CD4-positive, alpha-beta T cell (primary cell): Measurements from ENCODE around the gene STRA8. TPM values are rescaled to one million over a fixed set of nuclear protein-coding genes. Genes with fewer than 3 reads are reported as not detected.
"Not testable (repeated sequence)": the region's sequence is repeated elsewhere in the genome, so short reads cannot be mapped to it uniquely, and the experiment has no call there.

Experiments used
- ATAC-seq: fragments of 200-7000 bp; cut with Tn5 transposase; one replicate; pipeline ENCODE4 v1.10.0; 2022; ENCODE audit warnings: mild to moderate bottlenecking; ENCODE audit not compliant: poor library complexity
- CTCF ChIA-PET: fragments of 350-600 bp; sonication (Branson Sonifier 250); formaldehyde crosslinking; loops from one replicate; lab custom pipeline; 2021; ENCODE audit warnings: antibody characterized with exemption, inconsistent platforms; lab: Charles Lee
- POLR2A ChIA-PET: fragments of 350-600 bp; sonication (Branson Sonifier 250); formaldehyde crosslinking; loops from one replicate; lab custom pipeline; 2021; ENCODE audit warnings: antibody characterized with exemption, inconsistent platforms; lab: Charles Lee
- DNase-seq, 14 experiments: peaks; one replicate each; pipeline ENCODE4 v3.0.0-alpha.2; 2013 to 2020; ENCODE audit warnings: mixed read lengths in 2 of 14
- H3K27ac ChIP-seq, 2 donors: one replicate each; pipeline versions ENCODE4 v1.5.1 to v1.7.0; 2013; ENCODE audit warnings: low read length in 2 of 2, low read depth in 1 of 2, mild to moderate bottlenecking in 1 of 2
- H3K27me3 ChIP-seq, 2 experiments: 1 replicate in 1 of 2; 2 replicates in 1 of 2; pipeline versions ENCODE4 v1.6.1 to v1.7.0; 2013; ENCODE audit warnings: low read length in 2 of 2, control low read depth in 1 of 2, mild to moderate bottlenecking in 1 of 2, moderate library complexity in 1 of 2; ENCODE audit not compliant: insufficient read depth in 2 of 2, control insufficient read depth in 1 of 2
- H3K36me3 ChIP-seq: one replicate; pipeline ENCODE4 v1.6.1; 2013; ENCODE audit warnings: low read length, control low read depth; ENCODE audit not compliant: insufficient read depth
- H3K4me1 ChIP-seq: one replicate; pipeline ENCODE4 v1.6.1; 2013; ENCODE audit warnings: low read length, control low read depth; ENCODE audit not compliant: insufficient read depth
- H3K4me3 ChIP-seq: one replicate; pipeline ENCODE4 v1.5.1; 2013; ENCODE audit warnings: mild to moderate bottlenecking, low read length, moderate library complexity
- H3K9me3 ChIP-seq, 2 experiments: 1 replicate in 1 of 2; 2 replicates in 1 of 2; pipeline versions ENCODE4 v1.6.1 to v1.7.0; 2013; ENCODE audit warnings: low read length in 2 of 2, mild to moderate bottlenecking in 2 of 2, control low read depth in 1 of 2, moderate library complexity in 1 of 2; ENCODE audit not compliant: control insufficient read depth in 1 of 2, insufficient read depth in 1 of 2
- H3K27ac Mint-ChIP-seq: one replicate; pipeline ENCODE4 v1.8.0; 2020; ENCODE audit warnings: mixed read lengths
- H3K27me3 Mint-ChIP-seq: one replicate; pipeline ENCODE4 v1.8.0; 2021; ENCODE audit warnings: mixed read lengths
- H3K36me3 Mint-ChIP-seq: one replicate; pipeline ENCODE4 v1.8.0; 2021; ENCODE audit warnings: low read depth, mixed read lengths
- H3K4me1 Mint-ChIP-seq: one replicate; pipeline ENCODE4 v1.8.0; 2021; ENCODE audit warnings: low read depth, mixed read lengths
- H3K4me3 Mint-ChIP-seq: one replicate; pipeline ENCODE4 v1.8.0; 2020; ENCODE audit warnings: mild to moderate bottlenecking, mixed read lengths
- H3K9me3 Mint-ChIP-seq: one replicate; pipeline ENCODE4 v1.8.0; 2020; ENCODE audit warnings: mixed read lengths
- CTCF ChIP-seq: fragments of 200-600 bp; IDR thresholded peaks from one replicate; pipeline ENCODE4 v1.8.0; 2022; ENCODE audit warnings: antibody characterized with exemption, mild to moderate bottlenecking
- intact Hi-C, 2 experiments: fragments of 100-400 bp; cut with DNase I in 1 of 2; cut with micrococcal nuclease in 1 of 2; formaldehyde crosslinking; loops; one replicate each; pipeline versions ENCODE4 v1.15.1 to v1.9.0; 2023 to 2025; cut with DNase I, micrococcal nuclease
- total RNA-seq, 174 experiments: library from RNA in 2 of 174; stranded (reverse) in 2 of 174; gene quantifications; one replicate each; pipeline ENCODE4 v1.2.3 and lab custom pipeline; 2021 to 2026

The STRA8 gene
- total RNA-seq, 2 experiments from 2014 or later: not detected

DNA sequence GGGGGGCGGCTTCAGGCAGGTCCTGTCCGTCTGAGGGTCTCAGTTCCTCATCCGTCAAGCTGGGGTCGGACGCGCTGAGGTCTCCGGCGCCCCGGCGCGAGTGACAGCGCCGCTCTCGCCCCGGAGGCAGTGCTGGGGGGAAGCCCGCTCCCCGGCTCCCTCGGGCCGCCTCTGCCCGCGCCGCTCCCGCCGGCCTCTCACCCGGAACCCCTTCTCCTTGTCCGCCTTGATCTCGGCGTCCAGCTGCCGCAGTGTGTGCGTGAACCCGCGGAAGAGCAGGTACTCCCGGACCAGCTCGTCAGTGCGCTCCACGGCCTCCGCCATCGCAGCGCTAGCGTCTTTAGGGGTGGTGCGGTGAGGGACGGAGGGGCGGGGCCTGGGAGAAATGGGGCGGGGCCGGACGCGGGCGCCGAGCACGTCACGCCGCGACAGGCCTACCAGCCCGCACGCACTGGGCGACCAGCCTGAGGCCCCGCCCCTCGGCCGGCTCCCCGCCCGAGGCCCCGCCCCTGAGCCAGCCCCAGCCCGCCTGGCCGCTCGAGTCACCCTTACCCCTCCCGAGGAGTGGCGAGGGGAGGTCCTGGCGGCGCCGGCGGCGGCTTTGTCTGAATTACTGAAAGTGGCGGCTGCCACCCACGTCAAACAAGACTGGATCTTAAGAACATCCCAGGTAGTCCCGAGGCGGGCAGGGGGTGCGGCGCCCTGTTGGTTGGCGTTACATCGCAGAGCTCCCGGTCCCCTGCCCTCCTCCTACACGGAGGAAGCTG lies 22.3 kb upstream of the STRA8 start, which contains the start of gene WDR91:
Gene WDR91, minus strand, starts transcription at position 348 of the 767 bp plus-strand sequence. Its CDS starts 24 bp downstream, at position 324.
- no peaks in the 10 kb centered on the region for H3K36me3 ChIP-seq
- intact Hi-C loops: loop anchor here (1.0 to 5.0 kb wide), 11 partner anchors 44 to 894 kb away; partner anchors contain the start of genes AGBL3 (in 2 of the 2), AKR1B1 (in 1 of the 2), BPGM (in 1 of the 2) and MTPN (in 1 of the 2)
- peak within 1 kb of the TSS; percentile 95 for H3K4me3 Mint-ChIP-seq
- DNase-seq: peak; percentile 92 to 98 (median 97)
- no peak for TF ChIP-seq CTCF
- peaks cover 37% of the 10 kb centered on the region for H3K4me1 ChIP-seq
- H3K27ac ChIP-seq: peak within 1 kb of the TSS; percentile 77
- no peaks in the 10 kb centered on the region for H3K27me3 Mint-ChIP-seq
- no peaks in the 10 kb centered on the region for H3K9me3 ChIP-seq
- peaks cover 19% of the 10 kb centered on the region for H3K36me3 Mint-ChIP-seq
- ChIA-PET POLR2A (interaction anchor here (0.7 to 4.0 kb wide), 16 partner anchors 9 to 779 kb away, joined by 3 to 49 read pairs (median 4); partner anchors contain the start of genes AGBL3, BPGM, CYREN and NUP205), CTCF (interaction anchor here (1.0 to 1.9 kb wide), 3 partner anchors 41 to 225 kb away, joined by 3 to 9 read pairs (median 6); partner anchors contain the start of genes AGBL3 and CYREN)
- no peaks in the 10 kb centered on the region for H3K27me3 ChIP-seq
- H3K27ac Mint-ChIP-seq: peak within 1 kb of the TSS; percentile 92
- H3K4me3 ChIP-seq: peak within 1 kb of the TSS; percentile 95
- H3K9me3 Mint-ChIP-seq: no peaks in the 10 kb centered on the region
- peaks cover 42% of the 10 kb centered on the region for H3K4me1 Mint-ChIP-seq
- ATAC-seq: peak; percentile 91

DNA sequence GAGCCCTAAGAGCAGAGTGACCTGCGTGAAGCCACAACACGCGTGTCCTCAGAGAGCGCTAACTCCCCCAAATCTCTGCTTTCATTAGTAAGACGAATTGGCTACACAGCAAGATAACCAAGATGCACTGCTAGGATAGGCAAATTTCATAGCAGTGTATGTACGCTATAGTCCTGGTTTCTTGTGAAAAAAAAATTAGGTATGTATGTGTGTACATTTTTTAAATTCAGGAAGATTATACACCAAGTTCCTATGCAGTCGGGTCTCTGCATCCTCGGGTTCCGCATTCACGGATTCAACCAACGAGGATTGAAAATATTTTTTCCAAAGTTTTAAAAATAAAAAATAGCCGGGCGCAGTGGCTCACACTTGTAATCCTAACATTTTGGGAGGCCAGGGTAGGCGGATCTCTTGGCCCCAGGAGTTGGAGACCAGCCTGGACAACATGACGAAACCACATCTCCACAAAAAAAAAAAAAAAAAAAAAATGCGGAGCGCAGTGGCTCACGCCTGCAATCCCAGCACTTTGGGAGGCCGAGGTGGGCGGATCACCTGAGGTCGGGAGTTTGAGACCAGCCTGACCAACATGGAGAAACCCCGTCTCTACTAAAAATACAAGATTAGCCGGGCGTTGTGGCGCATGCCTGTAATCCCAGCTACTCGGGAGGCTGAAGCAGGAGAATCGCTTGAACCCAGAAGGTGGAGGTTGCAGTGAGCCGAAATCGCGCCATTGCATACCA lies 21.5 kb upstream of the STRA8 start:
- Mint-ChIP-seq H3K27ac (peak overlapping the region; percentile 92), H3K36me3 (peaks cover 17% of the 10 kb centered on the region), H3K4me3 (peak overlapping the region; percentile 95), H3K4me1 (peaks cover 38% of the 10 kb centered on the region)
- H3K4me3 ChIP-seq: peak overlapping the region; percentile 95
- not testable (repeated sequence) for ATAC-seq, H3K27me3 Mint-ChIP-seq, H3K9me3 Mint-ChIP-seq, H3K27me3 ChIP-seq, DNase-seq, H3K36me3 ChIP-seq, H3K9me3 ChIP-seq
- intact Hi-C loops: loop anchor here (1.0 to 5.0 kb wide), 11 partner anchors 45 to 895 kb away; partner anchors contain the start of genes AGBL3 (in 2 of the 2), AKR1B1 (in 1 of the 2), BPGM (in 1 of the 2) and MTPN (in 1 of the 2)
- ChIA-PET CTCF (interaction anchor here (0.7 to 1.9 kb wide), 2 partner anchors 226 to 227 kb away, joined by 4 to 6 read pairs; partner anchors contain the start of gene AGBL3), POLR2A (interaction anchor here (1.0 to 4.0 kb wide), 9 partner anchors 10 to 565 kb away, joined by 3 to 49 read pairs (median 7); partner anchors contain the start of genes AGBL3, CYREN, NUP205 and TMEM140)
- H3K4me1 ChIP-seq: peaks cover 37% of the 10 kb centered on the region
- H3K27ac ChIP-seq: peak overlapping the region; percentile 56 to 61

GRCh38 chr7:135213831-135214230 lies 19.8 kb upstream of the STRA8 start:
- peaks cover 25% of the 10 kb centered on the region for H3K4me1 ChIP-seq
- no peak for TF ChIP-seq CTCF
- no peaks in the 10 kb centered on the region for H3K9me3 ChIP-seq
- Mint-ChIP-seq H3K27me3 (no peaks in the 10 kb centered on the region), H3K9me3 (no peaks in the 10 kb centered on the region), H3K4me3 (peak overlapping the region; percentile 57), H3K36me3 (peaks cover 4% of the 10 kb centered on the region), H3K27ac (peak overlapping the region; percentile 34), H3K4me1 (peaks cover 21% of the 10 kb centered on the region)
- H3K36me3 ChIP-seq: no peaks in the 10 kb centered on the region
- H3K27ac ChIP-seq: no peak overlapping the region
- DNase-seq: no peak
- intact Hi-C loops: loop anchor here (5.0 kb wide), 8 partner anchors 47 to 897 kb away; partner anchors contain the start of genes AGBL3 (in 1 of the 2), AKR1B1 (in 1 of the 2), MTPN (in 1 of the 2) and NUP205 (in 1 of the 2)
- ChIA-PET CTCF (no interaction called here), POLR2A (interaction anchor here (1.4 kb wide), 1 partner anchor 43 kb away, joined by 3 read pairs; the partner anchor contains the start of gene CYREN)
- no peak overlapping the region for H3K4me3 ChIP-seq
- no peaks in the 10 kb centered on the region for H3K27me3 ChIP-seq
- no peak for ATAC-seq
